ENCODE measurements around the gene AWAT1. TPM values are rescaled to one million over a fixed set of nuclear protein-coding genes. Genes with fewer than 3 reads are reported as not detected.

AWAT1 gene
- total RNA-seq, 1 experiment from 2014 or later, result not detected

- no peaks in the 10 kb centered on the region for H3K4me1 ChIP-seq (ENCODE audit: insufficient read depth, low read length)
- no peak for TF ChIP-seq CTCF (conservative IDR thresholded peaks at IDR 0.05)
- H3K36me3 Mint-ChIP-seq (ENCODE audit: insufficient read depth in 1 of 3, low read depth in 3 of 3), result no peaks in the 10 kb centered on the region; a peak in 1 of 7 replicates
- H2BK12ac ChIP-seq (ENCODE audit: insufficient read length, low read depth, low read length), result no peak overlapping the region
- no peaks in the 10 kb centered on the region for H3K27me3 Mint-ChIP-seq (ENCODE audit: low read depth)
- no peak overlapping the region for H3K4me2 ChIP-seq (ENCODE audit: insufficient read depth, insufficient read length, low read length)
- H3K27me3 ChIP-seq (ENCODE audit: insufficient read depth, low read length), result no peaks in the 10 kb centered on the region
- no peak overlapping the region for H3K27ac Mint-ChIP-seq
- no peak overlapping the region for H3K18ac ChIP-seq (ENCODE audit: insufficient read length, low read depth, low read length)
- no peak overlapping the region for H2BK20ac ChIP-seq (ENCODE audit: low read depth, low read length, poor library complexity, severe bottlenecking)
- H3K4me3 Mint-ChIP-seq, result no peak overlapping the region
- H3K9ac ChIP-seq (ENCODE audit: extremely low read depth, insufficient read length, low read length), result no peak overlapping the region
- H3K27ac ChIP-seq (ENCODE audit: insufficient read length, low read depth, low read length), result no peak overlapping the region
- no peaks in the 10 kb centered on the region for H3K4me1 Mint-ChIP-seq
- no peaks in the 10 kb centered on the region for H3K79me1 ChIP-seq (ENCODE audit: insufficient read depth, low read depth, low read length, poor library complexity, severe bottlenecking)
- H2BK5ac ChIP-seq (ENCODE audit: insufficient read length, low read length), result no peak overlapping the region
- H2BK120ac ChIP-seq (ENCODE audit: low read depth, low read length, poor library complexity, severe bottlenecking), result no peak overlapping the region
- H3K23ac ChIP-seq (ENCODE audit: insufficient read length, low read depth, low read length), result no peak overlapping the region
- H3K79me2 ChIP-seq (ENCODE audit: insufficient read depth, low read length), result no peaks in the 10 kb centered on the region
- peaks cover 23% of the 10 kb centered on the region for H3K9me3 ChIP-seq (ENCODE audit: control insufficient read depth, low read depth, low read length)
- no peak for DNase-seq
- no peaks in the 10 kb centered on the region for H4K20me1 ChIP-seq (ENCODE audit: control insufficient read depth, insufficient read depth, insufficient read length)
- H3T11ph ChIP-seq (ENCODE audit: low read length), result no peak overlapping the region
- H3K4ac ChIP-seq (ENCODE audit: low read depth, low read length), result no peak overlapping the region
- no peaks in the 10 kb centered on the region for H3K23me2 ChIP-seq (ENCODE audit: insufficient read length, low read depth, low read length, poor library complexity, severe bottlenecking)
- no peak overlapping the region for H4K5ac ChIP-seq (ENCODE audit: insufficient read length, low read depth, low read length)
- no peak overlapping the region for H2BK15ac ChIP-seq (ENCODE audit: low read depth, low read length)
- no peak overlapping the region for H3K56ac ChIP-seq (ENCODE audit: insufficient read length, low read depth, low read length)
- no peak overlapping the region for H4K8ac ChIP-seq (replicated peaks; ENCODE audit: insufficient read length, low read depth, low read length)
- H4K91ac ChIP-seq (ENCODE audit: insufficient read length, low read depth, low read length), result no peak overlapping the region
- H3K9me3 Mint-ChIP-seq, result peaks cover 50 to 71% of the 10 kb centered on the region in 2 experiments
- no peak overlapping the region for H3K14ac ChIP-seq (ENCODE audit: insufficient read depth, low read length)
- no peak overlapping the region for H2AFZ ChIP-seq (ENCODE audit: low read length)
- no peak overlapping the region for H2AK5ac ChIP-seq (ENCODE audit: insufficient read length, low read length)
Measured at GRCh38 chrX:70226048-70226447, 8.4 kb upstream of the AWAT1 start.
